Neuronal stem cell (in vitro differentiated cells): ENCODE results near the gene RSPRY1.
A peak's percentile ranks its signal among the peaks of the same experiment; 100 is the strongest.

Source experiments
- DNase-seq: peaks from one replicate; pipeline ENCODE4 v3.0.0-alpha.2; 2013; ENCODE audit warnings: low spot score
- H2AFZ ChIP-seq: one replicate; pipeline ENCODE4 v1.6.1; 2013; ENCODE audit warnings: mild to moderate bottlenecking, low read length, inconsistent platforms
- H2AK5ac ChIP-seq: 2 replicates; pipeline ENCODE4 v1.6.1; 2013; ENCODE audit warnings: low read depth, mild to moderate bottlenecking, inconsistent platforms, low read length, moderate library complexity, mixed read lengths
- H2BK120ac ChIP-seq: 2 replicates; pipeline ENCODE4 v1.6.1; 2013; ENCODE audit warnings: low read depth, mild to moderate bottlenecking, inconsistent platforms, low read length, moderate library complexity, mixed read lengths
- H2BK12ac ChIP-seq: one replicate; pipeline ENCODE4 v1.6.1; 2013; ENCODE audit warnings: low read length, inconsistent platforms
- H2BK15ac ChIP-seq: 2 replicates; pipeline ENCODE4 v1.6.1; 2013; ENCODE audit warnings: mild to moderate bottlenecking, low read length, inconsistent platforms, mixed read lengths
- H2BK5ac ChIP-seq: one replicate; pipeline ENCODE4 v1.6.1; 2013; ENCODE audit warnings: inconsistent platforms, mild to moderate bottlenecking, low read length, moderate library complexity
- H3K14ac ChIP-seq: one replicate; pipeline ENCODE4 v1.6.1; 2013; ENCODE audit warnings: low read length, inconsistent platforms
- H3K18ac ChIP-seq: 2 replicates; pipeline ENCODE4 v1.6.1; 2013; ENCODE audit warnings: low read length, inconsistent platforms
- H3K23ac ChIP-seq: 2 replicates; pipeline ENCODE4 v1.6.1; 2013; ENCODE audit warnings: low read depth, mild to moderate bottlenecking, mixed read lengths, low read length, inconsistent platforms; ENCODE audit not compliant: poor library complexity
- H3K27ac ChIP-seq: replicated peaks from 3 replicates; pipeline ENCODE4 v1.5.1; 2013; ENCODE audit warnings: low read length, inconsistent platforms
- H3K27me3 ChIP-seq, 3 experiments: 2 replicates each; pipeline ENCODE4 v1.6.1; 2013; ENCODE audit warnings: low read length in 3 of 3, mild to moderate bottlenecking in 2 of 3, inconsistent platforms in 1 of 3, low read depth in 1 of 3, mixed read lengths in 1 of 3, moderate library complexity in 1 of 3; ENCODE audit not compliant: control insufficient read depth in 3 of 3, insufficient read depth in 3 of 3
- H3K36me3 ChIP-seq, 2 donors: replicated peaks in 1 of 2; 2 replicates each; pipeline ENCODE4 v1.6.1; 2013; ENCODE audit warnings: low read length in 2 of 2; ENCODE audit not compliant: control insufficient read depth in 2 of 2, insufficient read depth in 2 of 2
- H3K4ac ChIP-seq: 2 replicates; pipeline ENCODE4 v1.6.1; 2013; ENCODE audit warnings: inconsistent platforms, mild to moderate bottlenecking, low read length, moderate library complexity
- H3K4me1 ChIP-seq, 2 donors: 1 replicate in 1 of 2; 2 replicates in 1 of 2; pipeline ENCODE4 v1.6.1; 2013; ENCODE audit warnings: low read length in 2 of 2, low read depth in 1 of 2; ENCODE audit not compliant: control insufficient read depth in 2 of 2, insufficient read depth in 1 of 2
- H3K4me2 ChIP-seq: one replicate; pipeline ENCODE4 v1.6.1; 2013; ENCODE audit warnings: mild to moderate bottlenecking, low read length, inconsistent platforms; ENCODE audit not compliant: insufficient read depth, poor library complexity, severe bottlenecking
- H3K4me3 ChIP-seq, 2 donors: 2 replicates each; pipeline ENCODE4 v1.5.1; 2013; ENCODE audit warnings: low read length in 2 of 2, mild to moderate bottlenecking in 2 of 2, inconsistent platforms in 1 of 2, moderate library complexity in 1 of 2
- H3K79me1 ChIP-seq: one replicate; pipeline ENCODE4 v1.6.1; 2013; ENCODE audit warnings: low read depth, mild to moderate bottlenecking, inconsistent platforms, low read length, moderate library complexity
- H3K9ac ChIP-seq: one replicate; pipeline ENCODE4 v1.6.1; 2013; ENCODE audit warnings: mild to moderate bottlenecking, low read depth, low read length, inconsistent platforms; ENCODE audit not compliant: poor library complexity
- H3K9me3 ChIP-seq, 2 donors: replicated peaks in 1 of 2; 2 replicates each; pipeline versions ENCODE3 to v1.6.1; 2013; ENCODE audit warnings: low read length in 2 of 2, mild to moderate bottlenecking in 2 of 2, inconsistent platforms in 1 of 2, low read depth in 1 of 2, mixed read lengths in 1 of 2, moderate library complexity in 1 of 2; ENCODE audit not compliant: control insufficient read depth in 2 of 2, insufficient read depth in 1 of 2
- H4K8ac ChIP-seq: one replicate; pipeline ENCODE4 v1.6.1; 2013; ENCODE audit warnings: low read depth, mild to moderate bottlenecking, inconsistent platforms, low read length, moderate library complexity
- H4K91ac ChIP-seq: one replicate; pipeline ENCODE4 v1.6.1; 2013; ENCODE audit warnings: low read length, low read depth, mild to moderate bottlenecking, inconsistent platforms; ENCODE audit not compliant: poor library complexity
- WGBS, 2 donors: extraction: QIAGEN DNeasy Blood & Tissue Kit; methylation state at CpG; one replicate each; pipeline ENCODE4 v1.1.7; 2013; ENCODE audit warnings: missing lambda C conversion rate in 2 of 2, mixed read lengths in 1 of 2; ENCODE audit not compliant: insufficient read length in 2 of 2, insufficient replicate concordance in 1 of 2; ENCODE audit errors: extremely low coverage in 2 of 2; 5-methylcytosine and 5-hydroxymethylcytosine counted together

The RSPRY1 gene

GRCh38 chr16:57278494-57278893, 92.4 kb downstream of the RSPRY1 start:
- no peak overlapping the region for H4K91ac ChIP-seq
- peak overlapping the region; percentile 26 for H2BK12ac ChIP-seq
- no peak overlapping the region for H2AK5ac ChIP-seq
- H3K9ac ChIP-seq, result no peak overlapping the region
- H4K8ac ChIP-seq, result no peak overlapping the region
- H3K18ac ChIP-seq, result peak overlapping the region; percentile 13
- no peak overlapping the region for H2BK5ac ChIP-seq
- no peak overlapping the region for H3K4ac ChIP-seq
- H3K4me2 ChIP-seq, result no peak overlapping the region
- DNase-seq, result no peak
- H3K79me1 ChIP-seq, result no peaks in the 10 kb centered on the region
- H3K9me3 ChIP-seq, result no peaks in the 10 kb centered on the region
- WGBS, 2 donors, result no CpG with 5 or more reads among the region's 4 CpGs
- H2AFZ ChIP-seq, result no peak overlapping the region
- no peak overlapping the region for H3K23ac ChIP-seq
- no peaks in the 10 kb centered on the region for H3K36me3 ChIP-seq
- peaks cover 0 to 26% (median 8%) of the 10 kb centered on the region in 3 experiments for H3K27me3 ChIP-seq
- no peak overlapping the region for H2BK15ac ChIP-seq
- peaks cover 2 to 6% of the 10 kb centered on the region in 2 donors for H3K4me1 ChIP-seq
- H3K27ac ChIP-seq, result no peak overlapping the region
- H3K4me3 ChIP-seq, result no peak overlapping the region
- no peak overlapping the region for H2BK120ac ChIP-seq
- H3K14ac ChIP-seq, result peak overlapping the region; percentile 42

- Histone ChIP-seq H3K18ac (peak overlapping the region; percentile 20), H3K36me3 (no peaks in the 10 kb centered on the region), H2BK12ac (no peak overlapping the region), H2AK5ac (no peak overlapping the region), H4K8ac (no peak overlapping the region), H3K4me3 (no peak overlapping the region), H3K9me3 (peaks cover 0 to 2% of the 10 kb centered on the region in 2 donors), H2BK120ac (no peak overlapping the region), H3K27me3 (peaks cover 12 to 41% (median 24%) of the 10 kb centered on the region in 3 experiments), H3K14ac (no peak overlapping the region), H3K9ac (no peak overlapping the region), H2AFZ (no peak overlapping the region), H3K27ac (no peak overlapping the region), H3K4me1 (peaks cover 4 to 6% of the 10 kb centered on the region in 2 donors), H3K4me2 (no peak overlapping the region), H2BK5ac (no peak overlapping the region), H4K91ac (no peak overlapping the region), H2BK15ac (peak overlapping the region; percentile 54), H3K79me1 (no peaks in the 10 kb centered on the region), H3K4ac (no peak overlapping the region), H3K23ac (no peak overlapping the region)
- no peak for DNase-seq
- WGBS, 2 donors, result no CpG with 5 or more reads among the region's 7 CpGs
Measured at GRCh38 chr16:57279780-57280638, 93.9 kb downstream of the RSPRY1 start.

GRCh38 chr16:57281791-57282190, 95.7 kb downstream of the RSPRY1 start:
- H3K9me3 ChIP-seq, result peaks cover 0 to 2% of the 10 kb centered on the region in 2 donors
- no peak overlapping the region for H3K18ac ChIP-seq
- no peaks in the 10 kb centered on the region for H3K36me3 ChIP-seq
- H3K23ac ChIP-seq, result no peak overlapping the region
- no peak overlapping the region for H3K9ac ChIP-seq
- no peaks in the 10 kb centered on the region for H3K79me1 ChIP-seq
- H3K14ac ChIP-seq, result no peak overlapping the region
- no CpG with 5 or more reads among the region's 3 CpGs for WGBS, 2 donors
- no peak overlapping the region for H4K8ac ChIP-seq
- no peak overlapping the region for H2AFZ ChIP-seq
- no peak overlapping the region for H2BK12ac ChIP-seq
- DNase-seq, result no peak
- H2AK5ac ChIP-seq, result no peak overlapping the region
- no peak overlapping the region for H3K27ac ChIP-seq
- H3K4me2 ChIP-seq, result no peak overlapping the region
- H2BK120ac ChIP-seq, result no peak overlapping the region
- no peak overlapping the region for H3K4me3 ChIP-seq
- no peak overlapping the region for H3K4ac ChIP-seq
- H4K91ac ChIP-seq, result no peak overlapping the region
- H3K27me3 ChIP-seq, result peaks cover 12 to 56% (median 28%) of the 10 kb centered on the region in 3 experiments
- H2BK5ac ChIP-seq, result no peak overlapping the region
- H3K4me1 ChIP-seq, result peaks cover 3 to 4% of the 10 kb centered on the region in 2 donors
- H2BK15ac ChIP-seq, result peak overlapping the region; percentile 5

GRCh38 chr16:57282510-57283213, 96.5 kb downstream of the RSPRY1 start:
- Histone ChIP-seq H3K27ac (no peak overlapping the region), H3K18ac (no peak overlapping the region), H3K4ac (no peak overlapping the region), H3K9ac (no peak overlapping the region), H2BK15ac (no peak overlapping the region), H3K36me3 (no peaks in the 10 kb centered on the region), H3K14ac (no peak overlapping the region), H3K4me3 (no peak overlapping the region), H2BK5ac (no peak overlapping the region), H3K4me2 (no peak overlapping the region), H3K4me1 (peaks cover 0 to 4% of the 10 kb centered on the region in 2 donors), H4K8ac (no peak overlapping the region), H3K79me1 (no peaks in the 10 kb centered on the region), H2BK12ac (no peak overlapping the region), H3K23ac (no peak overlapping the region), H4K91ac (no peak overlapping the region), H2BK120ac (no peak overlapping the region), H3K9me3 (peaks cover 0 to 2% of the 10 kb centered on the region in 2 donors), H2AK5ac (no peak overlapping the region), H3K27me3 (peaks cover 12 to 56% (median 28%) of the 10 kb centered on the region in 3 experiments), H2AFZ (no peak overlapping the region)
- no CpG with 5 or more reads among the region's 8 CpGs for WGBS, 2 donors
- no peak for DNase-seq
